Left ventricle myocardium inferior (tissue), 1 donor: ENCODE data around the gene CLPX. TPM values are rescaled to one million over a fixed set of nuclear protein-coding genes. Genes with fewer than 3 reads are reported as not detected.

Experiments used
- DNase-seq: peaks from one replicate; pipeline ENCODE4 v3.0.0-alpha.2; 2020
- H3K27ac ChIP-seq: fragments of 200-600 bp; replicated peaks from 2 replicates; pipeline ENCODE4 v1.8.0; 2021
- H3K27me3 ChIP-seq: fragments of 200-600 bp; 2 replicates; pipeline ENCODE4 v1.8.0; 2021; ENCODE audit warnings: low read depth
- H3K36me3 ChIP-seq: fragments of 200-600 bp; 2 replicates; pipeline ENCODE4 v1.8.0; 2021
- H3K4me1 ChIP-seq: fragments of 200-600 bp; 2 replicates; pipeline ENCODE4 v1.8.0; 2021
- H3K4me3 ChIP-seq: fragments of 200-600 bp; 2 replicates; pipeline ENCODE4 v1.8.0; 2021; ENCODE audit warnings: mild to moderate bottlenecking, moderate library complexity
- H3K9me3 ChIP-seq: fragments of 200-600 bp; replicated peaks from 2 replicates; pipeline ENCODE4 v1.8.0; 2021
- intact Hi-C: fragments of 100-400 bp; cut with micrococcal nuclease; formaldehyde crosslinking; loops from one replicate; pipeline ENCODE4 v1.11.0; 2022
- total RNA-seq: library from RNA; stranded (reverse); fragmentation: NEBNext Ultra II Directional; extraction: Animal tissue kit (Norgen Biotek cat#: 25700); gene quantifications from one replicate; pipeline ENCODE4 v1.2.1, GENCODE V29; 2021
- TF ChIP-seq, protein P1 (sequence below): fragments of 200-600 bp; IDR thresholded peaks from 2 replicates; pipeline ENCODE4 v1.8.0; 2021; ENCODE audit warnings: antibody characterized with exemption, mild to moderate bottlenecking, borderline replicate concordance
- donor health status: DM: no; HTN: yes; CAD: no; lungs with severe emphysema.

Gene CLPX
- total RNA-seq, 1 donor from 2014 or later = 52.5 TPM

DNA sequence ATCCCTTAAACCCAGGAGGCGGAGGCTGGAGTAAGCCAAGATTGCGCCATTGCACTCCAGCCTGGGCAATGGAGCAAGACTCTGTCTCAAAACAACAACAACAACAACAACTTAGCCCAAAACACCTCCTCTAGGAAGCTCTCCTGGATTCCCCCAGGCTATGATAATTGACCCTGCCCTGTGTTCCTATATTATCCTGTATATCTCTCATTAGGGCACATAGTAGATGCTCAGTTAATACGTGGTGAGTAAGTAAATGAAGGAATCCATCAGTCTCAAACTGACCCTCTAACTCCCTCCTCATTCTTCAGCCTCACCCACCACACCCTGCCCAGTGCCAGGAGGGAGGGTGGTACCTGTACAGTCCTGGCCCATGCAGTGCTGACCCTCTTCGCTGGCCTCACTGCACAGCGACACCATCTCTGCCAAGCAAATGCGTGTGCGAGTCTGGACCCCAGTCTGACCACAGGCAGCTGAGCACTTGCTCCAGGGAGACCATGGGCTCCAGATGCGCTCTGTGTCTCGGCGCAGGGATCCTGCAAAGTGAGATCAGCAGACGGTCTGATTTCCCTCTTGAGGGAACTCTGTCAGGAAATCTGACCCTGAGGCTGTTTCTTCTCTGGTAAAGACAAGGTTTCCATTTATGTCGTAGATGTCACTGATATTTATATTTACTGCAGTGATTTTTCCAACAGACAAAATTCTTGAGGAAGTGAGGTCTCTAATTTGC lies 20.0 kb upstream of the CLPX start:
- no peak for DNase-seq

DNA sequence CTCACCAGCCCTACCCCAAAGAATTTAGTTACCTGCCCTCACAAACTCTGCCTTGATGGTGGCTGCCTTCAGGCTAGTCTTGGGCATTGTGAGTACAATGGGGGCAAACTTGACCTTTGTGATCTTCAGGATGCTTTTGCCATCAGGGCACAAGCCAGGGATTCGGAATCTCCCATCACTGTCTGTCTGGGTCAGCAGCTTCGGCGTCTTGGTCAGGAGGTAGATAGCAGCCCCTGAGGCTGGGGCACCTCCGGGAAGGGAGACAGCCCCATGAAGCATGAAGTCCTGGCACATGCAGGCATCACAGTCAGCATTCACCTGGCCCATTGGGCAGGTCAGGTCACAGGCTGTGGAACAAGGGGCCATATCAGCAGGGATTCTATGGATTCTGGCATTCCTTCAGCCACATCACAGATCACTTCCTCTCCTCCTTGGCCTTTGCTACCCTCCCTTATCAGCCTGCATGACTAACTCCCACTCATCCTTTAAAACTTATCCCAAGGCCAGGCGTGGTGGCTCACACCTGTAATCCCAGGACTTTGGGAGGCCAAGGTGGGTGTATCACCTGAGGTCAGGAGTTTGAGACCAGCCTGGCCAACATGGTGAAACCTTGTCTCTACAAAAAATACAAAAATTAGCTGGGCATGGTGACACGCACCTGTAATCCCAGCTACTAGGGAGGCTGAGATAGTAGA lies 19.2 kb upstream of the CLPX start:
- intact Hi-C loops = no loop called here
- DNase-seq = no peak
- Histone ChIP-seq H3K36me3 (no peaks in the 10 kb centered on the region), H3K27ac (no peak overlapping the region), H3K27me3 (no peaks in the 10 kb centered on the region), H3K4me3 (no peak overlapping the region), H3K9me3 (no peaks in the 10 kb centered on the region), H3K4me1 (no peaks in the 10 kb centered on the region)
- TF ChIP-seq, protein P1, sequence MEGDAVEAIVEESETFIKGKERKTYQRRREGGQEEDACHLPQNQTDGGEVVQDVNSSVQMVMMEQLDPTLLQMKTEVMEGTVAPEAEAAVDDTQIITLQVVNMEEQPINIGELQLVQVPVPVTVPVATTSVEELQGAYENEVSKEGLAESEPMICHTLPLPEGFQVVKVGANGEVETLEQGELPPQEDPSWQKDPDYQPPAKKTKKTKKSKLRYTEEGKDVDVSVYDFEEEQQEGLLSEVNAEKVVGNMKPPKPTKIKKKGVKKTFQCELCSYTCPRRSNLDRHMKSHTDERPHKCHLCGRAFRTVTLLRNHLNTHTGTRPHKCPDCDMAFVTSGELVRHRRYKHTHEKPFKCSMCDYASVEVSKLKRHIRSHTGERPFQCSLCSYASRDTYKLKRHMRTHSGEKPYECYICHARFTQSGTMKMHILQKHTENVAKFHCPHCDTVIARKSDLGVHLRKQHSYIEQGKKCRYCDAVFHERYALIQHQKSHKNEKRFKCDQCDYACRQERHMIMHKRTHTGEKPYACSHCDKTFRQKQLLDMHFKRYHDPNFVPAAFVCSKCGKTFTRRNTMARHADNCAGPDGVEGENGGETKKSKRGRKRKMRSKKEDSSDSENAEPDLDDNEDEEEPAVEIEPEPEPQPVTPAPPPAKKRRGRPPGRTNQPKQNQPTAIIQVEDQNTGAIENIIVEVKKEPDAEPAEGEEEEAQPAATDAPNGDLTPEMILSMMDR = no peak

More for the DNA sequence above, 20.0 kb upstream of the CLPX start:
- H3K4me3 ChIP-seq = no peak overlapping the region
- no peak overlapping the region for H3K27ac ChIP-seq
- intact Hi-C loops = no loop called here
- H3K36me3 ChIP-seq = no peaks in the 10 kb centered on the region
- no peaks in the 10 kb centered on the region for H3K27me3 ChIP-seq
- no peaks in the 10 kb centered on the region for H3K4me1 ChIP-seq
- H3K9me3 ChIP-seq = no peaks in the 10 kb centered on the region
- TF ChIP-seq, protein P1 = no peak

GRCh38 chr15:65201918-65202317 lies 16.8 kb upstream of the CLPX start:
- no peaks in the 10 kb centered on the region for H3K36me3 ChIP-seq
- intact Hi-C loops = no loop called here
- no peak overlapping the region for H3K4me3 ChIP-seq
- H3K4me1 ChIP-seq = no peaks in the 10 kb centered on the region
- no peak overlapping the region for H3K27ac ChIP-seq
- no peaks in the 10 kb centered on the region for H3K9me3 ChIP-seq
- TF ChIP-seq, protein P1 = no peak
- no peak for DNase-seq
- no peaks in the 10 kb centered on the region for H3K27me3 ChIP-seq

DNA sequence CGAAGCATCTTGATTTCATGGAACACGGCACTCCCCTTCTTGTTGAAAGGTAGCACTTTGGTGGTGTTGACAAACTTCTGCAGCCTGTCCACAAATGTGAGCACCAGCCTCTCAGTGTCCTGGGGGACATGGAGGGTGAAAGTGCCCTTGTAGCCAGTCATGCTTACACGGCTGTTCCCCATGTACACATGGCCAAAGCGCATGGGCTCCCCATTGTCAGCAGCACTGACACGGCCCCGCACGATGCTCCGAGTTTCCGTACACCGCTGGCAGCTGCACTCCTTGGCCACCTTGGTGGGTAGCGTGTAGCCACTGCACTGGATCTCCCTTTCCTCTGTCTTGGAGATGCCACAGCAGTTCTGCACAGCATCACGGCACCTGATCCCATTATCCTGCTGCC lies 13.4 kb upstream of the CLPX start:
- no peak overlapping the region for H3K4me3 ChIP-seq

GRCh38 chr15:65197337-65197645 lies 12.1 kb upstream of the CLPX start:
- intact Hi-C loops = loop anchor here (10.0 kb wide), 1 partner anchor 68 kb away; no protein-coding TSS in a partner anchor
- Histone ChIP-seq H3K27ac (no peak overlapping the region), H3K9me3 (no peaks in the 10 kb centered on the region), H3K4me3 (no peak overlapping the region), H3K4me1 (peaks cover 7% of the 10 kb centered on the region), H3K27me3 (no peaks in the 10 kb centered on the region), H3K36me3 (no peaks in the 10 kb centered on the region)
- TF ChIP-seq, protein P1 = no peak
- no peak for DNase-seq

More for the DNA sequence above, 13.4 kb upstream of the CLPX start:
- peaks cover 7% of the 10 kb centered on the region for H3K4me1 ChIP-seq
- no peaks in the 10 kb centered on the region for H3K27me3 ChIP-seq
- H3K9me3 ChIP-seq = no peaks in the 10 kb centered on the region
- intact Hi-C loops = loop anchor here (10.0 kb wide), 1 partner anchor 66 kb away; no protein-coding TSS in a partner anchor
- DNase-seq = no peak
- H3K27ac ChIP-seq = no peak overlapping the region
- H3K36me3 ChIP-seq = no peaks in the 10 kb centered on the region
- TF ChIP-seq, protein P1 = no peak
